ENCODE measurements around the gene ABHD6. TPM values are rescaled to one million over a fixed set of nuclear protein-coding genes. Genes with fewer than 3 reads are reported as not detected.
A peak's percentile ranks its signal among the peaks of the same experiment; 100 is the strongest.

Gene ABHD6
- total RNA-seq, 4 donors from 2014 or later: 36.5 to 69.7 (median 51.1) TPM

- no peak for TF ChIP-seq CTCF (IDR thresholded peaks at IDR 0.05)
- H3K4me3 ChIP-seq (ENCODE audit: low read depth, poor library complexity, severe bottlenecking): no peak overlapping the region
- peak in 1 of 2 donors; percentile 56 for DNase-seq (ENCODE audit: low spot score in 2 of 2)
- WGBS, 2 donors: 27 to 37% methylated on average over 4 of the region's 4 CpGs
- intact Hi-C loops (cut with DNase I; ENCODE audit: low total_unique reads): no loop called here
Observed at GRCh38 chr3:58234516-58234931, 3.1 kb upstream of the ABHD6 start.

DNA sequence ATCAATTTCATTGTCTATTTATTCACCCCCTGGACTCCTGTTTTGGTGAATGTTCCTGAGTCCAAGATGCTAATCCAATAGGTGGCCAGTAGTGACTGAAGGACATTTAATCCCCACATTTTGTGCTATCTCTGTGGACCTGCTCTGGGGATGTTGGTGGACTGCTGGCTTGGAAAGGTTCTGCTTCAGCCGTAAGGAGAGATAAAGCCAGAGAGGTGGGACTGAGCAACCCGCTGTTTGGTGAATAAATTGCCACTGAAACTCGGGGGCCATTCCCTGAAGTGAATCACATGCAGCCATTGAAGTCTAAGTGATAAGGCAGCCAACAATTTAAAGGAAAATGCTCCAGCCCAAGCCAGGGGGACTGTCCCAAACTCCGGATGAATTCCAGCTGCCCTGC is 1.6 kb upstream of the ABHD6 start:
- no peak overlapping the region for H3K4me3 ChIP-seq (ENCODE audit: low read depth, poor library complexity, severe bottlenecking)
- 83 to 84% methylated on average over 4 of the region's 4 CpGs for WGBS, 2 donors
- DNase-seq (ENCODE audit: low spot score in 2 of 2): no peak
- intact Hi-C loops (cut with DNase I; ENCODE audit: low total_unique reads): no loop called here
- TF ChIP-seq POLR2A (IDR thresholded peaks at IDR 0.05): no peak
- TF ChIP-seq CTCF (IDR thresholded peaks at IDR 0.05): no peak

- peak in 1 of 2 donors; percentile 87 for DNase-seq (ENCODE audit: low spot score in 2 of 2)
- H3K4me3 ChIP-seq (ENCODE audit: low read depth, poor library complexity, severe bottlenecking): peak overlapping the region; percentile 30
- 18% methylated on average over 24 of the region's 24 CpGs for WGBS, 2 donors
- intact Hi-C loops (cut with DNase I; ENCODE audit: low total_unique reads): no loop called here
- no peak for TF ChIP-seq POLR2A (IDR thresholded peaks at IDR 0.05)
- TF ChIP-seq CTCF (IDR thresholded peaks at IDR 0.05): no peak
Observed at GRCh38 chr3:58236527-58237237, 910 bp upstream of the ABHD6 start.

DNA sequence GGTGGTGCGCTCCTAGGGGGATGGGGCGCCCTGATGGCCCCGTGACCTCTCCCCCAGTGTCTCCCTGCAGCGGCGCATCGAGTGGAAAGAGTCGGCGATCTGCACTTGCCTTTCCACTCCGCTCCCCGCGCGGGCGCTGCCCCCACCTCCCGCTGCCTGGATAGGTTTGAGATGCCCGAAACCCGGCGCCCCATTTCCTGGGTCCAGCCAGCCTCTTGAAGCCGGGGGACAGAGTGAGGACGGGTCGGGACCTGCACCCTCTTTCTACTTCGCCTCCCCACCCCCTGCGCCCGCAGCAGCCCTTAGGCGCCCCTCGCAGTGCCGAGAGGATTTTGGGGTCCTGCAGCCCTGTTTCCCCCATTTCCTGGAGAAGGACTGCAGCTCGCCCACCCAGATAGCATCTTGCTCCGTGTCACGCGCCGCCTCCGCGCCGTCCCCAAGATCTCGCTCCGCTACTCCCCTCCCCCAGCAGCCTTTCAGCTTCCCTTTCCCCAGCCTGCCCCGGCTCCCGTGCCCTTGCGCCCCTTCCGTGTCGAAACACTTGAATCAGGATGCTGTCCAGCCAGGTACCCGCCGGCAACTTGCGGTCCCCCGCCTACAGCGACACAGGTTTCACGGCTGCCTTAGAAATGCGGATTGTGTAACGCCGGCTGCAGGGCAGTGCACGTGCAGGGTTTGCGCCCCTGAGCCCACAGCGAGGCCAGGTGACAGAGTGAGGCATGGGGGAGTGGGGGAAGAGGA is 519 bp downstream of the ABHD6 start:
- TF ChIP-seq POLR2A (IDR thresholded peaks at IDR 0.05) (no peak), CTCF (IDR thresholded peaks at IDR 0.05) (no peak)
- peak overlapping the region; percentile 80 for H3K4me3 ChIP-seq (ENCODE audit: low read depth, poor library complexity, severe bottlenecking)
- 0 to 1% methylated on average over 53 of the region's 53 CpGs for WGBS, 2 donors
- DNase-seq (ENCODE audit: low spot score in 2 of 2): peak; percentile 47 to 93
- intact Hi-C loops (cut with DNase I; ENCODE audit: low total_unique reads): no loop called here

GRCh38 chr3:58238830-58239229 is 1.2 kb downstream of the ABHD6 start:
- DNase-seq (ENCODE audit: low spot score in 2 of 2): no peak
- intact Hi-C loops (cut with DNase I; ENCODE audit: low total_unique reads): no loop called here
- no peak for TF ChIP-seq POLR2A (IDR thresholded peaks at IDR 0.05)
- no peak for TF ChIP-seq CTCF (IDR thresholded peaks at IDR 0.05)
- WGBS, 2 donors: 75 to 79% methylated on average over 7 of the region's 7 CpGs
- H3K4me3 ChIP-seq (ENCODE audit: low read depth, poor library complexity, severe bottlenecking): no peak overlapping the region
